Activated CD8-positive, alpha-beta memory T cell treated with anti-CD3 and anti-CD28 coated beads for 1 hour (primary cell): ENCODE data around the gene RFESD.
"Not testable (repeated sequence)": the region's sequence is repeated elsewhere in the genome, so short reads cannot be mapped to it uniquely, and the experiment has no call there.

Experiments used
- DNase-seq, 2 donors: peaks; one replicate each; pipeline ENCODE4 v3.0.0-alpha.2; 2020; ENCODE audit warnings: low read depth in 1 of 2; ENCODE audit errors: extremely low read depth in 1 of 2

The RFESD gene

GRCh38 chr5:95706196-95706595 lies 59.6 kb downstream of the RFESD start:
- not testable (repeated sequence) for DNase-seq

- DNase-seq, result no peak
Observed at GRCh38 chr5:95707055-95707454, 60.5 kb downstream of the RFESD start.
